HL-60 (cell line): ENCODE measurements around the gene TACR1.

Experiments used
- DNase-seq, 2 experiments: peaks; one replicate each; pipeline ENCODE4 v3.0.0-alpha.2; 2010 to 2020; ENCODE audit warnings: low read depth in 1 of 2, low spot score in 1 of 2
- H3K27ac ChIP-seq: fragments of 250-450 bp; sonication (Bioruptor Pico); replicated peaks from 2 replicates; pipeline ENCODE4 v1.5.1; 2020; ENCODE audit warnings: mild to moderate bottlenecking, moderate library complexity
- H3K27me3 ChIP-seq: fragments of 250-450 bp; sonication (Bioruptor Pico); 2 replicates; pipeline ENCODE4 v1.5.1; 2021; ENCODE audit warnings: mild to moderate bottlenecking, moderate library complexity; ENCODE audit not compliant: insufficient read depth, poor library complexity, severe bottlenecking
- H3K4me3 ChIP-seq: replicated peaks from 2 replicates; pipeline ENCODE4 v1.5.1; 2011; ENCODE audit warnings: mild to moderate bottlenecking, control low read depth, low read length; ENCODE audit not compliant: insufficient read depth
- GABPA ChIP-seq: IDR thresholded peaks from 2 replicates; pipeline ENCODE4 v1.6.1; 2012; ENCODE audit warnings: low read depth
- POLR2AphosphoS5 ChIP-seq: IDR thresholded peaks from 2 replicates; pipeline ENCODE4 v1.6.1; 2012; ENCODE audit warnings: low read depth
- REST ChIP-seq: IDR thresholded peaks from 2 replicates; pipeline ENCODE4 v1.6.1; 2012; ENCODE audit warnings: low read depth; ENCODE audit not compliant: insufficient replicate concordance
- SPI1 ChIP-seq: IDR thresholded peaks from 2 replicates; pipeline ENCODE4 v1.6.1; 2012; ENCODE audit warnings: low read depth, mild to moderate bottlenecking, borderline replicate concordance
- TF ChIP-seq, protein P1 (sequence below): IDR thresholded peaks from one replicate; pipeline ENCODE4 v1.5.1; 2011; ENCODE audit warnings: low read length, control low read depth, inconsistent platforms; ENCODE audit not compliant: insufficient read depth

The TACR1 gene

DNA sequence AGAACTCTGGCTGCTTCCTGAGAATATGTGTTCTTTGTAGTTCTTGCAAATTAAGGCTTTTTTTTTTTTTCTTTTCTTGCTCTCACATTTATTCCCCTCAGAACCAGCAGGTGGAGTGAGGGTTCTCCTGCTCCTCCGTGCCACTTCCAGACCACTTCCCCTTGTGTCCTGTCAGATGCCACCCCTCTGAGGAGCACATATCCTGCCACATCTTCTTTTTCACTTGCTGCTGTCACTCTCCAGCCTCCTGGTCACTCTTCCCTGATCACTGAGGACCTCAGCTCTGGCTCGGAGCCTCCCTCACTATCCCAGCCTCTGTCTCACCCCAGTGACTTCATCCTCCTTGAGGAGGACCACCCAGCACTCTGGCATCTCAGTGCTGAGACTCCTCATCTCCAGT, 100.5 kb downstream of the TACR1 start:
- TF ChIP-seq POLR2AphosphoS5 (no peak), REST (no peak), SPI1 (peak; percentile 77), GABPA (no peak)
- TF ChIP-seq, protein P1, sequence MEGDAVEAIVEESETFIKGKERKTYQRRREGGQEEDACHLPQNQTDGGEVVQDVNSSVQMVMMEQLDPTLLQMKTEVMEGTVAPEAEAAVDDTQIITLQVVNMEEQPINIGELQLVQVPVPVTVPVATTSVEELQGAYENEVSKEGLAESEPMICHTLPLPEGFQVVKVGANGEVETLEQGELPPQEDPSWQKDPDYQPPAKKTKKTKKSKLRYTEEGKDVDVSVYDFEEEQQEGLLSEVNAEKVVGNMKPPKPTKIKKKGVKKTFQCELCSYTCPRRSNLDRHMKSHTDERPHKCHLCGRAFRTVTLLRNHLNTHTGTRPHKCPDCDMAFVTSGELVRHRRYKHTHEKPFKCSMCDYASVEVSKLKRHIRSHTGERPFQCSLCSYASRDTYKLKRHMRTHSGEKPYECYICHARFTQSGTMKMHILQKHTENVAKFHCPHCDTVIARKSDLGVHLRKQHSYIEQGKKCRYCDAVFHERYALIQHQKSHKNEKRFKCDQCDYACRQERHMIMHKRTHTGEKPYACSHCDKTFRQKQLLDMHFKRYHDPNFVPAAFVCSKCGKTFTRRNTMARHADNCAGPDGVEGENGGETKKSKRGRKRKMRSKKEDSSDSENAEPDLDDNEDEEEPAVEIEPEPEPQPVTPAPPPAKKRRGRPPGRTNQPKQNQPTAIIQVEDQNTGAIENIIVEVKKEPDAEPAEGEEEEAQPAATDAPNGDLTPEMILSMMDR, result peak; percentile 22
- Histone ChIP-seq H3K27ac (no peak overlapping the region), H3K27me3 (no peaks in the 10 kb centered on the region), H3K4me3 (no peak overlapping the region)
- peak in 1 of 2 experiments; percentile 42 for DNase-seq

- H3K4me3 ChIP-seq, result no peak overlapping the region
- no peak for DNase-seq
- H3K27me3 ChIP-seq, result no peaks in the 10 kb centered on the region
- TF ChIP-seq, protein P1, result no peak
- TF ChIP-seq POLR2AphosphoS5, result no peak
- TF ChIP-seq SPI1, result no peak
- TF ChIP-seq REST, result no peak
- no peak overlapping the region for H3K27ac ChIP-seq
These were observed 101.5 kb downstream of the TACR1 start for GRCh38 chr2:75097831-75098230.

DNA sequence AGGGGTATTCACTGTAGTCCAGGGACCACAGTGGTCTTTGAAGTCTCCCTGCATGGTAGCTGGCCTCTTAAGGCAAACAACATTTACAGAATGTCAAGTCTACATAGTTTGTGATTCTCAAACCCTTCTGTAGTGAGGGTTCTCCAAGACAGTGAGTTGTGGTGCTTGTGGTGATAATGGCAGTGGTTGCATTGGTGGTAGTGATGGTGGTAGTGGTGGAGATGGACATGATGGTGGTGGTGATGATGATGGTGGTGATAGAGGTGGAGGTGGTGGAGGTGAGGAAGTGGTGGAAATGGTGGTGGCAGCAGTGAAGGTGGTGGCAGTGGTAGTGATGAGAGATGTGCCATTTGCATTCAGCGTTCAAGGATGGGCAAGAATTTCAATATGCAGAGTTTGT, 104.9 kb downstream of the TACR1 start:
- H3K27me3 ChIP-seq, result no peaks in the 10 kb centered on the region
- H3K4me3 ChIP-seq, result no peak overlapping the region
- DNase-seq, result no peak
- TF ChIP-seq POLR2AphosphoS5, result no peak
- TF ChIP-seq SPI1, result no peak
- H3K27ac ChIP-seq, result no peak overlapping the region

GRCh38 chr2:75090770-75091515, 108.4 kb downstream of the TACR1 start:
- TF ChIP-seq SPI1 (no peak), GABPA (no peak)
- TF ChIP-seq, protein P1, result no peak
- no peak overlapping the region for H3K4me3 ChIP-seq
- no peak for DNase-seq
- no peak overlapping the region for H3K27ac ChIP-seq
- no peaks in the 10 kb centered on the region for H3K27me3 ChIP-seq
